Raji (cell line): ENCODE results near the gene SPATA19.

ENCODE experiments used
- POLR2A ChIP-seq: IDR thresholded peaks from 2 replicates; pipeline ENCODE4 v1.6.1; 2011; ENCODE audit warnings: low read depth, low read length, control low read depth; ENCODE audit not compliant: insufficient read depth

The SPATA19 gene

DNA sequence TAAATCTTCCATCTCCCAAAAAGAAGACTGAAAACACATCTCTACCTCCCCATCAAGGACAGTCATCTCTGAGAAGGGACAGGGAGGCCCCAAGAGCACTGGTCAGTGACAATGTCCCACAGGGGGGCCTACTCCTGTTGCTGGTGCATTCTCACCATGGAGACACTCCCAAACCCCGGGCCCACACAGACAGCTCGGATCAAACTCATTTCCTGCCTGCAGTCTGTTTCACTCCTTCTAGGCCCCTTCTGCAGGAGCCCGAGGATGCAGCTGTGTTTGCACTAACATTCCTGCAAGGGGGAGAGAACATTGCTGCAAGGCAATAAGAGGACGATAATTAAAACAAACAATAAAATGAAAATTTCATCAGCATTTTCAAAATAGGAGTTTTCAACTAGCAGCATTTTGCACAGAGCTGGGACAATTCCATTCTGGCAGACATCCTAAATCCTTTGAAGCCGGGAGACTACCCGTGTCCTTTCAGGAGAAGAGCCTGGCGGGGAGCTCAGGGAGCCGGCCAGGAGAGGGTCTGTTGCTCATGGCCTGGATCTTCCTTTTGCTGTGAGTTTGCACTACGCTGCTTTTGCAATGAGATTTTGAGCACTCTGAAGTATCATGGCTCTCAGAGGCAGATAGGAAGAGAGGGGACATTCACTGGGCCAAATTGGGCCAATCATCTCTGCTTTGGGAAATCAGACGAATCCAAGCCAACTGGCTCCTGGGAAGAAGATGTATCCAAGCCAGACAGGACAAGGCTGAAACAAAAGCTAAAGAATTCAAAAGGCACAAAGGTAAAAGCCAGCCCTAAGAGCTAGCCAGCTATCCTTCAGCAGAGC, 33.2 kb downstream of the SPATA19 start:
- TF ChIP-seq POLR2A: no peak

DNA sequence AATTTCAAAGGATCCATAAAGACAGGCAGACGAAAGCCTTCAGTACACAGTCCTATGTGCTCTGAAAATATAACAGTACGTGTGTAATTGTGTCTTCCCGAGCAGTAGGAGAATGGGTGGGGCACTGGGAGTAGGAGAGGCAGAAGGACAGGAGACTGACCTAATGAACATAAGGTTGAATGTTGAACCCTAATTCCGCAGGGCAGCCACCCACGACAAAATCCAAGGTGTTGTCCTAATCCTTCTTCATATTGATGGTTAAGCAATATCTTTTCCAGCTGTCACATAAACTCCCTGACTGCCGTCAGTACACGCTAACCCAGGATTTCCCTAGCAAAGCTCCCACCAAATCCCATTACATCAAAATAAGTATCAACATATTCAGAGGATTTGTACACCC, 34.5 kb downstream of the SPATA19 start:
- no peak for TF ChIP-seq POLR2A

DNA sequence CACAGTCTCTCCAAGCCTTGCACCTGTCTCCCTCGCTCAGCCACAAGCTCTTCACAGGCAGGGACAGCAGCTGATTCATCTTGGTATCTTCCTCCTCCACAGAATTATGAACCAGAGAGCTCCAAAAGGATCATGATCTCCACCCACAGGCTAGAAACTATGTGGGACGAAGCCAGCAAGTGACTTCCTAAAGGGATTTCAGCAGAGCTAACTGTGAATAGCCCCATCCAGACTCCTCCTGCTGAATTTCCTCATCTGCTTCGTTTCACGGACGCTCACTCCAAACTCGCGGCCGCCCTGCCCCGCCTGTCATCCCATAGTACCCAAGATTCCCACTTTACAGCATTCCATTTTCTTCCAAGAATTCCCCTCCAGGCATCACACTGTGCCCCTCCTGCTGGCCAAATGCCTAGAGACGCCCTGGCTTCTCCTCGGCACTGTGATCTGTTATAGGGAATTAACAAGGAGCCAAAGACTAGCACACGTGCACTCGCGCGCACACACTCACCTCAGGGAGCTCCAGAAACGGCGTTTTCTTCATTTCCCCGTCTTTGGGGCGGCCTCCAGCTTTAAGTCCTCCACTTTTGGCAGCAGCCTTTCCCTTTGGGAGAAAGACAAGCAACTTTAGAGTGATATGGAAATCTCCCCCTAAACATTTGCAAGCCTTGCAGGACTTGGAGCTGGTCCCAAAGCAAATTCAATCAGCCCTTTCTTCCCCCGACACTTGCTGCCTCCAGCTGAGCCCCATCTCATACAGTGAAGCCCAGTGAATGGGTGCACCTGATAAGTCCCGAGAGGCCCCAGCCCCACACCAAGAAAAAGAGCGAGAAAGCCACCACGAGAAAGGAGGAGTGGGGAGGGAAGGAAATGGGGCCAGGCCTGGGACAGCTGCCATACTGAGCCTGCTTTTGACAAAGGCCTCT, 35.5 kb downstream of the SPATA19 start:
- TF ChIP-seq POLR2A: no peak

DNA sequence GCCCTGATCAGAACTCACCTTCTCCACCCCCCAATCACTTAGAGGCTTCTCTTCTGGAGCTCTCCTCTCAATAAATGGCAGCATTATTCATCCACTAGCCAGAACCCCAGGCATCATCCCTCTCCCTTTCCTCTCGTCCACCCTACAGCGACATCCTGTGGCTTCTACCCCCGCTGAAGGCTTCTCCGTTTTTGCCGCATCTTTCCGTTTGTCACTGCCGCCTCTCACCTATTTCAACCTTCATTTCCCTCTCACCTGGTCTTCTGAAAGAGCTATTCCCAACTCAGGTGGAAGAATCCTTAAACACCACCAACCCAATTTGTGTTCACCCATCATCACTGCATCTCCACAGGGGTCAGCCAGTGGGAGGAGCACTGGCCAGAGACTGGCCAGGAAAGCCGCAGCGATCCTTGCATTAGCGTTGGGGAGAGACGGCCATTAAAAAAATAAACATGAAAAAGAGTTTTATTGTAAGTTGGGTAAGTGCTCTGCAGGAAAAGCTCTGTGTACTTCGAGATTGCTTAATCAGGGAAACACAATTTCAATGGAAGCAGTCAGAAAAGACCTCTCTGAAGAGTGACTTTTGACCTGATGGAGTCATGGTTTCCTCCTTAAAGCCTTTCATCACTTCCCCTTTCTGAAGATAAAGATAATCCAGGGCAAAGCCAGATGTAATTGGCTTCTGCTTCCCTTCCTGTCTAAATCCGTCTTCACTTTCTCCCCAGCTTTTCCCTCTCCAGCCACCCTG, 36.7 kb downstream of the SPATA19 start:
- no peak for TF ChIP-seq POLR2A

DNA sequence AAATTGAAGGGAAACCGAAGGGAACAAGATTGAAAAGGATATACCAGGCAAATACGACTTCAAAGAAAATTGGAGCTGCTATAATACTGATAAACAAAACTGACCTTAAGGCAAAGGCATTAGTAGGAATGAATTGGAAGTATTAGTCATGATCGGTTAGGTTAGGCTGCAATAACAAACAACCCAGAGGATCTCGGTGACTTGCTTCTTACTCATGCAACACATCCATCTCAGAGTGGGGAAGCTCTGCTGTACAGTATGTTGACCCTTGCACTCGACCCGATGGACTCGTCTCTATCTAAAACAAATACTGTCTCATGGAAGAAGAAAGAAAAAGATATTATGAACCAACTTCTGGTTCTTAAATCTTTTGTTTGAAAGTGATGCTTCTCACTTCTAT, 42.3 kb downstream of the SPATA19 start:
- TF ChIP-seq POLR2A: no peak

- TF ChIP-seq POLR2A: no peak
Measured at GRCh38 chr11:133801356-133801755, 44.0 kb downstream of the SPATA19 start.

DNA sequence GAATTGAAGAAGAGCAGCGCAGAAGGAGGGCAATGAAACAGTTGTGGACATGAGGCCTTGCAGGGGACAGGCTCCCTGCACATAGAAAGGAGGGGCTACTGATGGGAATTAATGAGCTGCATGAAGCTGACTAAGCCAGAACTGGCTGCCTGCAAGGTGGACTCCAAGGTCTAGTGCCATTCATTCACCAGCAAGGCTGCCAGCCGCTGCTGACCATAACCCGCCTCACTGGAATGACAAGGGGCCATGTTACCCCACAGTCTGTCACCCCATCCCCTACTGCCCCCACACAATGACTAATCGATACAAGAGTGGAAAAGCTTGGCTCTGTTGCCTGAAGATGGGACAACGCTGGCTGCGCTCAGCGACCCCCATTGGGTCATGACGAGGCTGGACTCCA, 44.6 kb downstream of the SPATA19 start:
- no peak for TF ChIP-seq POLR2A

GRCh38 chr11:133797554-133797953, 47.8 kb downstream of the SPATA19 start:
- TF ChIP-seq POLR2A: no peak

GRCh38 chr11:133796043-133796795, 49.1 kb downstream of the SPATA19 start:
- TF ChIP-seq POLR2A: no peak

- TF ChIP-seq POLR2A: no peak
Measured at GRCh38 chr11:133795088-133795487, 50.2 kb downstream of the SPATA19 start.

DNA sequence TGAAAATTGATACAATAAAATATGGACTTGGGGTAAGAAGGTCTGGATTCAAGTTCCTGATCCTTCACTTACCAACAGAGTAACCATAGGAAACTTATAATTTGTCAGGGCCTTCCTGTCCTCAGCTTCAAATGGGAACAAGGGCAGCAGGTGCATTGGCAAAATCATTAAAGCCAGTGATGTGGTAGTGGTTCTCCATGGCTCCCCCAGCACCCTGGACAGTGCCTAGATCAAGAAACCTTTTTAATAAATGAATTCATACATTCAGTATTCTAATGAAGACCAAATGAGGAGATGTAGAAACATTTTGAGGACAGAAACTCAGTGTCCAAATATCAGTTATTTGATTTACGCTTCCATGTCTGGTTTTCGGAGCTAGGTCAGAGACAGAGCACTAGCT, 51.1 kb downstream of the SPATA19 start:
- no peak for TF ChIP-seq POLR2A

GRCh38 chr11:133793271-133794035, 51.9 kb downstream of the SPATA19 start:
- no peak for TF ChIP-seq POLR2A

- TF ChIP-seq POLR2A: no peak
Measured at GRCh38 chr11:133790995-133791394, 54.3 kb downstream of the SPATA19 start.
